22Rv1 (cell line): ENCODE results near the gene NRF1.

Experiments used
- H3K27ac ChIP-seq: fragments of 450-650 bp; 2 replicates; pipeline ENCODE4 v1.5.1; 2017
- CTCF ChIP-seq: fragments of 450-650 bp; IDR thresholded peaks from 2 replicates; pipeline ENCODE4 v1.5.1; 2017; ENCODE audit warnings: mild to moderate bottlenecking
- ZFX ChIP-seq: fragments of 450-650 bp; IDR thresholded peaks from 2 replicates; pipeline ENCODE4 v1.6.1; 2017; ENCODE audit warnings: antibody characterized with exemption, borderline replicate concordance

Gene NRF1

GRCh38 chr7:129797214-129797789 lies 185.8 kb downstream of the NRF1 start:
- TF ChIP-seq ZFX (no peak), CTCF (no peak)
- H3K27ac ChIP-seq = no peak overlapping the region

GRCh38 chr7:129798616-129799349 lies 187.3 kb downstream of the NRF1 start:
- no peak for TF ChIP-seq CTCF
- no peak for TF ChIP-seq ZFX
- H3K27ac ChIP-seq = no peak overlapping the region

GRCh38 chr7:129799350-129799955 lies 187.9 kb downstream of the NRF1 start:
- TF ChIP-seq CTCF (no peak), ZFX (no peak)
- H3K27ac ChIP-seq = no peak overlapping the region

GRCh38 chr7:129800901-129801300 lies 189.4 kb downstream of the NRF1 start:
- TF ChIP-seq CTCF (no peak), ZFX (no peak)
- H3K27ac ChIP-seq = no peak overlapping the region

- TF ChIP-seq CTCF (no peak), ZFX (no peak)
- no peak overlapping the region for H3K27ac ChIP-seq
Observed at GRCh38 chr7:129801882-129802281, 190.4 kb downstream of the NRF1 start.

GRCh38 chr7:129803546-129804081 lies 192.1 kb downstream of the NRF1 start:
- TF ChIP-seq ZFX (no peak), CTCF (no peak)
- H3K27ac ChIP-seq = no peak overlapping the region
